NT2/D1 (cell line): Measurements from ENCODE around the gene EVI2B.

Experiments
- YY1 ChIP-seq: IDR thresholded peaks from 2 replicates; pipeline ENCODE4 v1.6.1; 2011; ENCODE audit not compliant: insufficient read length, insufficient read depth
- ZNF274 ChIP-seq: IDR thresholded peaks from 2 replicates; pipeline ENCODE4 v1.6.1; 2011; ENCODE audit warnings: mild to moderate bottlenecking, low read depth, low read length

DNA sequence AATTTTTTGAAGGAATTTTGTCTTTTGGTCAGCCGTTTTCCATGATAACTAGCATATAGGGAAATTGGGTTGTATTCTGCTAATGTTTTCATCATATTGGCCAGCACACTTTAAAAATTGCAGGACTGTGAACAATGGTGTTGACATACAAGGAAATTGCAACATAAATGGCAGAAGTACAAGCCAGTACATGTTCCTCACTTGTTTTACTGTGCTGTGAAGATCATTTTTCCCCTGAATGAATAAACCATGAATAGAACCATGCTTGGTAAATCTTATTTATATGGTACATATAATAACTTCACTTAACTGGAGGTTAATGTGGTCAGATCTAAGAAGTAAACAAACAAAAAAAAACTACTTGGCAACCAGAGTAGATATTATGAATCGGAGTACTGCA, 39.6 kb downstream of the EVI2B start:
- TF ChIP-seq ZNF274 = no peak
- no peak for TF ChIP-seq YY1
